ENCODE data around the gene HMGB2. TPM values are rescaled to one million over a fixed set of nuclear protein-coding genes. Genes with fewer than 3 reads are reported as not detected.

Gene HMGB2
- total RNA-seq, 1 experiment from 2014 or later, result 183 TPM

GRCh38 chr4:173288698-173289352 lies 45.3 kb downstream of the HMGB2 start:
- DNase-seq (ENCODE audit: low read depth, low spot score) (no peak), ATAC-seq (0 out of 2 replicates have a peak, but pooled peaks have one; percentile 30)
- TF ChIP-seq REST (IDR thresholded peaks at IDR 0.05; ENCODE audit: insufficient read depth in 1 of 2, low read depth in 2 of 2, low read length in 1 of 2) (no peak), CTCF (IDR thresholded peaks at IDR 0.05) (no peak), SIN3A (IDR thresholded peaks at IDR 0.05; ENCODE audit: borderline replicate concordance, insufficient read depth, low read depth, low read length) (no peak), TCF7L2 (IDR thresholded peaks at IDR 0.05; ENCODE audit: low read depth, low read length) (no peak), POLR2AphosphoS5 (IDR thresholded peaks at IDR 0.05; ENCODE audit: low read depth, low read length) (no peak)
- in situ Hi-C loops (cut with HindIII; ENCODE audit: low pct_unique_long_range_greater_than_20kb, low sequenced_read_pairs), result no loop called here
- intact Hi-C loops (cut with micrococcal nuclease; ENCODE audit: unreplicated experiment), result no loop called here
- Histone ChIP-seq H3K27me3 (ENCODE audit: control insufficient read depth, insufficient read depth, low read length) (no peaks in the 10 kb centered on the region), H3K36me3 (ENCODE audit: control insufficient read depth, insufficient read depth, low read length) (peaks cover 2% of the 10 kb centered on the region; the same call in 1 of the 2 replicates), H3K4me3 (ENCODE audit: low read depth in 2 of 2, low read length in 2 of 2) (no peak overlapping the region), H3K9me3 (ENCODE audit: control insufficient read depth, insufficient read depth, low read depth, low read length) (peaks cover 24% of the 10 kb centered on the region; the same call in 1 of the 2 replicates), H3K27ac (ENCODE audit: low read length) (peak overlapping the region; percentile 55; the same call in 1 of the 2 replicates), H3K4me1 (ENCODE audit: control insufficient read depth, insufficient read depth, low read length) (peaks cover 18% of the 10 kb centered on the region)
- ChIA-PET CTCF (interaction anchor here (0.5 kb wide), 1 partner anchor 121 kb away, joined by 10 read pairs; no protein-coding TSS in a partner anchor), POLR2A (no interaction called here)
- TSS peak; percentile 39 for BruUV-seq (replicated peaks)

- Histone ChIP-seq H3K27ac (ENCODE audit: low read length) (peak overlapping the region; percentile 55; the same call in 1 of the 2 replicates), H3K9me3 (ENCODE audit: control insufficient read depth, insufficient read depth, low read depth, low read length) (peaks cover 25% of the 10 kb centered on the region; the same call in 1 of the 2 replicates), H3K4me1 (ENCODE audit: control insufficient read depth, insufficient read depth, low read length) (peaks cover 18% of the 10 kb centered on the region), H3K4me3 (ENCODE audit: low read depth in 2 of 2, low read length in 2 of 2) (no peak overlapping the region), H3K36me3 (ENCODE audit: control insufficient read depth, insufficient read depth, low read length) (peaks cover under 1% of the 10 kb centered on the region; the same call in 1 of the 2 replicates), H3K27me3 (ENCODE audit: control insufficient read depth, insufficient read depth, low read length) (no peaks in the 10 kb centered on the region)
- no TSS peak for BruUV-seq (replicated peaks)
- DNase-seq (ENCODE audit: low read depth, low spot score) (peak; percentile 15), ATAC-seq (peak; percentile 73)
- intact Hi-C loops (cut with micrococcal nuclease; ENCODE audit: unreplicated experiment) (no loop called here), in situ Hi-C loops (cut with HindIII; ENCODE audit: low pct_unique_long_range_greater_than_20kb, low sequenced_read_pairs) (no loop called here)
- CTCF ChIA-PET, result interaction anchor here (0.7 kb wide), 2 partner anchors 21 to 24 kb away, joined by 5 to 14 read pairs; no protein-coding TSS in a partner anchor
- POLR2A ChIA-PET, result no interaction called here
- TF ChIP-seq TCF7L2 (IDR thresholded peaks at IDR 0.05; ENCODE audit: low read depth, low read length) (no peak), SIN3A (IDR thresholded peaks at IDR 0.05; ENCODE audit: borderline replicate concordance, insufficient read depth, low read depth, low read length) (no peak), CTCF (IDR thresholded peaks at IDR 0.05) (peak; percentile 66)
These were observed 45.9 kb downstream of the HMGB2 start for GRCh38 chr4:173288296-173288695.

Data from Panc1 (cell line).